SIG-M5 treated with dmso at 0.1 percent for 504 hours (cell line): ENCODE measurements around the gene OR2V1.
"Not testable (repeated sequence)": the region's sequence is repeated elsewhere in the genome, so short reads cannot be mapped to it uniquely, and the experiment has no call there.

Experiments used
- DNase-seq: peaks from one replicate; lab custom pipeline; 2025; ENCODE audit not compliant: unreplicated experiment; lab: John Stamatoyannopoulos, UW

The OR2V1 gene

GRCh38 chr5:181160152-181160754, 29.3 kb upstream of the OR2V1 start:
- peak; percentile 30 for DNase-seq

- DNase-seq = peak; percentile 81
These were observed 28.6 kb upstream of the OR2V1 start for GRCh38 chr5:181159286-181160151.

- DNase-seq = no peak
These were observed 27.9 kb upstream of the OR2V1 start for GRCh38 chr5:181158869-181159268.

GRCh38 chr5:181156758-181157157, 25.8 kb upstream of the OR2V1 start:
- DNase-seq = no peak

- peak; percentile 19 for DNase-seq
These were observed 22.8 kb upstream of the OR2V1 start for GRCh38 chr5:181153814-181154213.

- no peak for DNase-seq
These were observed 21.4 kb upstream of the OR2V1 start for GRCh38 chr5:181152406-181152805.

GRCh38 chr5:181151146-181151545, 20.2 kb upstream of the OR2V1 start:
- no peak for DNase-seq

- no peak for DNase-seq
These were observed 19.1 kb upstream of the OR2V1 start for GRCh38 chr5:181149806-181150733.

- DNase-seq = no peak
These were observed 18.4 kb upstream of the OR2V1 start for GRCh38 chr5:181149355-181149754.

- DNase-seq = not testable (repeated sequence)
These were observed 16.1 kb upstream of the OR2V1 start, which contains the start of gene OR2V2 for GRCh38 chr5:181146927-181147636. Gene OR2V2 (plus strand): TSS chr5:181147586. CDS start chr5:181154943, 7,357 bp downstream.

- no peak for DNase-seq
These were observed 14.2 kb upstream of the OR2V1 start for GRCh38 chr5:181145133-181145532.

- DNase-seq = no peak
These were observed 11.1 kb upstream of the OR2V1 start for GRCh38 chr5:181142054-181142453.

GRCh38 chr5:181140766-181141165, 9.8 kb upstream of the OR2V1 start:
- no peak for DNase-seq

GRCh38 chr5:181138258-181138657, 7.3 kb upstream of the OR2V1 start:
- no peak for DNase-seq

- no peak for DNase-seq
These were observed 5.5 kb upstream of the OR2V1 start for GRCh38 chr5:181136361-181136955.

- no peak for DNase-seq
These were observed 3.3 kb upstream of the OR2V1 start for GRCh38 chr5:181134259-181134658.

GRCh38 chr5:181133610-181134231, 2.8 kb upstream of the OR2V1 start:
- DNase-seq = no peak

- no peak for DNase-seq
These were observed 2.1 kb upstream of the OR2V1 start for GRCh38 chr5:181133083-181133482.

- DNase-seq = no peak
These were observed 545 bp upstream of the OR2V1 start for GRCh38 chr5:181131514-181131913.

- DNase-seq = not testable (repeated sequence)
These were observed 888 bp downstream of the OR2V1 start for GRCh38 chr5:181130081-181130480.
